GM04503 (cell line): ENCODE results near the gene GBP1.
"Not testable (repeated sequence)": the region's sequence is repeated elsewhere in the genome, so short reads cannot be mapped to it uniquely, and the experiment has no call there.

Experiments
- DNase-seq: peaks from one replicate; pipeline ENCODE4 v3.0.0-alpha.2; 2012; ENCODE audit warnings: low read depth

The GBP1 gene, protein sequence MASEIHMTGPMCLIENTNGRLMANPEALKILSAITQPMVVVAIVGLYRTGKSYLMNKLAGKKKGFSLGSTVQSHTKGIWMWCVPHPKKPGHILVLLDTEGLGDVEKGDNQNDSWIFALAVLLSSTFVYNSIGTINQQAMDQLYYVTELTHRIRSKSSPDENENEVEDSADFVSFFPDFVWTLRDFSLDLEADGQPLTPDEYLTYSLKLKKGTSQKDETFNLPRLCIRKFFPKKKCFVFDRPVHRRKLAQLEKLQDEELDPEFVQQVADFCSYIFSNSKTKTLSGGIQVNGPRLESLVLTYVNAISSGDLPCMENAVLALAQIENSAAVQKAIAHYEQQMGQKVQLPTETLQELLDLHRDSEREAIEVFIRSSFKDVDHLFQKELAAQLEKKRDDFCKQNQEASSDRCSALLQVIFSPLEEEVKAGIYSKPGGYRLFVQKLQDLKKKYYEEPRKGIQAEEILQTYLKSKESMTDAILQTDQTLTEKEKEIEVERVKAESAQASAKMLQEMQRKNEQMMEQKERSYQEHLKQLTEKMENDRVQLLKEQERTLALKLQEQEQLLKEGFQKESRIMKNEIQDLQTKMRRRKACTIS

DNA sequence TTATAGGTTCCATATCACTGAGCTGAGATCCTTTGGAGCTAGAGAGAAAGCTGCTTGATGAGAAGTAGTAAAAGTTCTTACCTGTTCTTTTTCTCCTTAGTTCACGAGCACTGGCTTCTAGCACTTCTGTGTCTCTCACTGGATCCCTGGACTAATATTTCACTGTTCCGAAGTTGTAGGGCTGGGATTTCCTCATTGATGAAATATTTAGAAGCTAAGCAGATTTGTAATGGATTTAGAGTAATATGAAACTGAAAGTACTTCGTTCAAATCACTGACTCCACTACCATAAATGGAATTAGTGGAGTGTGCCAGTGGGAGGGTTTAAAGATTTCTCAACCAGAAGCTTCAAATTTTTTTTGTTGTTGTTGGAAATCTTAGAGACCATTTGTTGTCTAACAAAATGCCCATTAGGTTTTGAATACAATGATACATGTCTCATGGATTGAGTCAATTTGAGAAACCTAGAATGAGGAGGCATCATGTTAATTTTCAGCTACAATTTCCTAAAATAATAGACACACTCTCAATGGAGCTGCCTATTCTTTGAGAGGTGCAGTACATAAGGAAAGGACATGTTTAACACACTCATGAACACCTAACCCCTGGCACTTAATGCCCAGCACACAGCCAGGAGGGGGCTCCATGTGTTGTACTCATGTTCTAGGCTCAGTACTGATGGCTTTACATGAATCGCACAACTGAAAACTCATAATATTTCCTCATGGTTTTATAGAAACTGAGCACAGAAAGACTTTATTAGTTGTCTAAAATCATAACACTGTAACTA lies at the start of gene GBP1:
TSS of gene GBP1 (minus strand) at position 130 of the 790 bp plus-strand sequence. CDS start 1,974 bp downstream, outside the sequence.
- DNase-seq: peak; percentile 77

DNA sequence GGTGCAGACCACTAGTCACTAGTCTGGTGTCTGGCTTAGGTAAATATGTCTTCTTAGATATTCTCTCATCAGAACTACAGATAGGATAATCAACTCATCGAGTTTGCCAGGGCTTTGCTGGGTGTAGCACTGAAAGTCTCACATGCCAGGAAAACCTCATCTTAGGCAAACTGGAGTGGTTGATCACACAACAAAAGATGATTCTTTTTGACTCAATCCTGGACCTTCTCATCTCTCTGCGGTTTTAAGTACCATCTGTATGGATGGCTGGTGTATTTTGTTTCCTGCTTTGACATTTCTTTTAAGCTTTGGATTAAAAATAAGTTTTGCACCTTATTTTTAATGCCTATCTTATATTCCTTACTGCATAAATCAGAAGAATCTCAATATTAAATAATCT lies 49.7 kb upstream of the GBP1 start:
- DNase-seq: no peak

DNA sequence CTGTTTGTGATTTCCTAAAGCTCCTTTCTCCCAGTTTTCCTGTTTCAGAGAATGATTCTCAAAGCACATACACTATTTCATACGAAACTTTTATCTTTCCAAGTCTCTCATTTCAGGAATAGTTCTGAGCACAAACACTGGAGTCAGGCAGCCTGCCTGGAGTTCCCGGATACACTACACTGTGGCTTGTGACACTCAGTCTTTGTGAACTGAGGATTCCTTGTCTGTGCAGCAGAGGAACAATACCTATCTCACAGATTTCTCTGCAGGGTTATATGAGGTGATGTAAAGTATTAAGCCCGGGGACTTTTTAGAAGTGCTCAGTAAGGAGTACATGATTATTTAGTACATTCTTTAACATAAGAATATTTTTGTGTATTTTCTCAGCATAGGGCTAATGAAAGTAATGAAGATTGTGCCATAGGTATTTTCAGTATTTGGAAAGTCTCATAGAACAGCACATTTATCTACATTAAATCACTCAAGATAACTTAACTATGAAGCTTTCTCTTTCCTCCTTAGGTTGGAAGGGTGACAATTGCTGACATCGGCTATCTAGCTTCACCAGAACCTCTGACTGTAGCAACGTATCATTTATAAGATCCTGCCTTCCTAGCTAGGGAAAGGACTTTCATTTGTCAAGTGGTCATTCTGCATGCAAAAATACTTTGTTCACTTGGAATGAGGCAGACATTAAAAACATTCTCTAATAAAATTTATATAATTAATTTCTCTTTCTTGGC lies 48.0 kb upstream of the GBP1 start:
- DNase-seq: no peak

DNA sequence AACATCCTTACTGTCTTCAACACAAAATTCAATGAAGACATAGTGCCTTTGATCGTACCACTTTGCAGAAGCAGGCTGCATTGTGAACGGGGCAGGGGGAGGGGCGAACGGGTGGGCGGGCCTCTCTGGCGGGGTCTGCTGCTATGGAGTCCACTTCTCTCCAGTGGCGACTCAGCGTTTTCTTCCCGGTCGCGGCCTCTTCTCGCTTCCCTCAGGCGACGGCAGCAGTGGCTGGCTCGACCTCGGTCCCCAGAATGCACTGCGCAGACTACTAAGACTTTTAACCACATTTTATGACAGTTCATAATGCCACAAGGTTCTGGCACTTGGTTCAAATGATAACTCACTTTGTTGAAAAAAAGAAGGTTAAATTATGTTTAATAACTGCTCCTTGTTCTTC lies 39.7 kb upstream of the GBP1 start:
- DNase-seq: no peak

DNA sequence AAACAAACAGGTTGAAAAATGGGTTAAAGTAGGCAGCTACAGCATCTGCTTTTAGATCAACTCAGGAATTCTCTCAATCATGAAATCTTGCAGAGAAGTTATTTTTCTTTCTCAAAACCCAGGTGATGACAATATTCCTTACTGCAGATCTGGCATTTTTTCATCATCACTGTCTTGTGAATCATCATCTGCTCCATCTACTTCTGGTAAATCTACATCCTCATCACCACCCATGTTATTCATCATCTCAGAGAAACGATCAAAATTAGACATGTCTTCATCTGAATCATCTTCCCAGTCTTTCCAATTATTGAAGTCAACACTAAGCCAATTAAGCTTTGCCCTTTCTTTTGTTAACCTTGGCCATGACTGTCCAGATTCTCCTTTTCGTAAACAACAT lies 39.1 kb upstream of the GBP1 start:
- DNase-seq: no peak

DNA sequence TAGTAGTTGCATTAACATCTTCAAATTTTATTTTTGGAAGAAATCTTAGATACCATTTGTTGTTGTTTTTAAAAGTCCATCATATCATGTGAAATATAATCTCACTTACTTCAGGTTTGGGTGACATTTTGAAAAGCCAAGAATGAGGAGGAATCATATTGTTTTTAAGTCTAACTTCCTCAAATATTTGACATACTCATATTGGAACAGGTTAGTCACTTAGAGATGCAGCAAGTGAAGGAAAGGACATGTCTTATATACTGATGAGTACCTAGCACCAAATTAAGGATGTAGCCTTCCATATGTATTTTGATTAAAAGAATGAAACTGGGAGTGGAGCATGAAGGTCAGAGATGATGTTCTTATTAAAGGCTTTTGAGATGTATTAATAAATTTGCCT lies 37.0 kb upstream of the GBP1 start:
- no peak for DNase-seq

DNA sequence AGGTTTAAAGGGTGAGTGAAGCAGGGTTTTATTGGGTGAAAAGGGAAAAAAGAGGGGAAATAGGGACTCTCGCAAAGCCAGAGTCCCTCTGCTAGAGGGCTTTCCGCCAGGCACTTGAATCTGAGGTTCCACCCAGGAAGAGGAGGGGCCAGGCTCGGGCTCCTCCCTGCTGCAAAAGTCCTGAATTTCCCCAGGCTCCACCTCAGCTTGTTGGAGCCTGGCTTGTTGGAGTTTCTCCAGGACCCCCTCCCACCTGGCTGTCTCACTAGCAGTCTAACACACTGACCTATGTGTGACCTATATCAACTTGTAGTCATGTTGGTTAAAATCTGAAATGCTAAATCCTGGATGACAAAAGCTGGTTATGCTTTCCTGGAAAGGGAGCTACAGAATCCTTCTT lies 35.4 kb upstream of the GBP1 start:
- no peak for DNase-seq

DNA sequence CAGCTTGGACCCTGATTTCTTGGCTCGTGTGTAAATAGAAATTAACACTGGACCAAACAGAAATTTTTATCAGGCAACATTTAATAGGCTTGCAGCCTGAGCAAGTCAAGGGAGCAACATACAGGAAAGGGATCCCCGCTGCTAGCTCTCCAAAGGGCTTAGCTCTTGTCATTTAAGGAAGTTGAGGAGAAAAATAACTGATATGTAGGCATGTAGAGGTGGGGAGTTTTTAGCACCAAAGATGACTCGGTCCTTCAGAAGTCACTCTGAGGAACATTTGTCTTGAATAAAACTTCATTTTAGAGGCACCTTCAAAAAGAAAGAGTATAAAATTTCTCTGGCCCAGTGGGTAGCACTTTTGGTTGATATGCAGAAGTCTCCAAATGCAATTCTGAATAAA lies 33.8 kb upstream of the GBP1 start:
- DNase-seq: no peak

DNA sequence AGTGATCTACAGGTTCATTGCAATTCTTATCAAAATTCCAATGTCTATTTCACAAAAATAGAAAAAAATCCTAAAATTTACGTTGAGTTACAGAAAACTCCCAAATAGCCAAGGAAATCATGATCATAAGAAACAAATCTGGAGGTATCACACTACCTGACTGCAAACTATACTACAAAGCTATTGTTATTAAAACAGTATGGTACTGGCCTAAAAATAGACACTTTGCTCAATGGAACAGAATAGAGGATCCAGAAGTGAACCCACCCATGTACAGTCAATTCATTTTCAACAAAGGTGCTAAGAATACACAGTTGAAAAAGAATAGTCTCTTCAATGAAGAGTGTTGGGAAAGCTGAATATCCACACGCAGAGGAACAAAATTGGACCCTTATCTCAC lies 30.7 kb upstream of the GBP1 start:
- no peak for DNase-seq

DNA sequence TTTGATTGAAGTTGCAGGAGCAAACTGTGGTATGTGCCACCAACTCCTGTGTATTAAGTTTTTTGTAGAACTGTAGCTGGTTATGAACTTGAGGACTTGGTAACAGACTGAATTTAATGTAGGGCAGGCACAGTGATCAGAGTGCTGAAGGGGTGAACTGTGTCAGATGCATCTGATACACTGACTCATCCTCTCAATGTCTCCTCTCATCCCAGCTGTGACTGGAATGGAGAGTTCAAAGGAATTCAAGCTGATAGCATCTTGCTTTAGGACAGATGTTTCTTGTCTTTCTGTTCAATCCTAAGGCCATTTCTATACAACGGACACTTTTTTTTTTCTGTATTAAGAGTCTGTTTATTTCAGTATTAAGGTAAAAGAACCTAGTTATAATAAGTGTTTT lies 25.0 kb upstream of the GBP1 start:
- DNase-seq: no peak

DNA sequence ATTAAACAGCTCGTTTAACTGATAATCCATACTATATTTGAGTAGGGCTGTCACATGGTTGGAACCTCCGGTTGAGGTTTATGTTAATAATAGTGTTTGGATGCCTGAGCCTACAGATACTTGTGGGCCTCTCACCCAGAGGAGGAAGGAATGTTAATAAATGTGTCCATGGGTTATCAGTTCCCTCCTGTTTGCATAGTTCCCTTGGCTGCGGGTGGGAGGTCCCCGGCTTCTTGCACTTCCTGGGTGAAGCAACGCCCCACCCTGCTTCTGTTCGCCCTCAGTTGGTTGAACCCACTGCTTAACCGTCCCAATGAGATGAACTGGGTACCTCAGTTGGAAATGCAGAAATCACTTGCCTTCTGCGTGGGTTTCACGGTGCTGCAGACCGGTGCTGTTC lies 23.6 kb upstream of the GBP1 start:
- DNase-seq: no peak

DNA sequence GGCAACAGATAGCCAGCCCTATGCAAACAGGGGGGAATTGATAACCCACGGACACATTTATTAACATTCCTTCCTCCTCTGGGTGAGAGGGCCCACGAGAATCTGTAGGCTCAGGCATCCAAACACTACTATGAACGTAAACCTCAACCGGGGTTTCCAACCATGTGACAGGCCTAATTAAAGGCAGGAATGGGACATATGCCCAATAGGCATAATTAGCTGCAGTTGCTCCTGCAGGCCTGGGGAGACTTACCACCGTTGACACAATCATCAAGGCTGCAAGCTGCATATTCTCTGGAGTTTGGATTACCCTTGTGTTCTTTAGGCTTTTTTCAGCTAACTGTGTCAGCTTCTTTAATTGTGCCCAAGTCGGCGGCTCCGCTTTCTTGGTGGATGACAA lies 22.2 kb upstream of the GBP1 start:
- DNase-seq: no peak

DNA sequence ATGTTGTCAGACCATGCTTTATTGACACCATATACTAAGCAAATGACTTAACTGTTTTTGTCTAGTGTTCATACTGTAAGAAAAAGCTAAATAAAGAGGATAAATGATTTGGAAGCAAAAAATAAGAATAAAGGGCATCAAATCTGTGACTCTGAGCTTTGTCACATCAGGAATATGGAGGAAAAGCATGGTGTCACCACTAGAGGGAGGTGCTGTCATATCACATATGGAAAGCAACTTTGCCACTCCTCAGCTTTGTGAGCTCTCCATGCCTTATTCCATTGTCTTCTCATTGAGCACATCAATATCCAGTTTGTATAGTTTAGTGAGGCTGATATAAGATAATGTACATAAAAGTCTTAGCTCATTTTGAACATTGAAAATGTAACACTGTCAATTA lies 20.8 kb upstream of the GBP1 start:
- DNase-seq: no peak

DNA sequence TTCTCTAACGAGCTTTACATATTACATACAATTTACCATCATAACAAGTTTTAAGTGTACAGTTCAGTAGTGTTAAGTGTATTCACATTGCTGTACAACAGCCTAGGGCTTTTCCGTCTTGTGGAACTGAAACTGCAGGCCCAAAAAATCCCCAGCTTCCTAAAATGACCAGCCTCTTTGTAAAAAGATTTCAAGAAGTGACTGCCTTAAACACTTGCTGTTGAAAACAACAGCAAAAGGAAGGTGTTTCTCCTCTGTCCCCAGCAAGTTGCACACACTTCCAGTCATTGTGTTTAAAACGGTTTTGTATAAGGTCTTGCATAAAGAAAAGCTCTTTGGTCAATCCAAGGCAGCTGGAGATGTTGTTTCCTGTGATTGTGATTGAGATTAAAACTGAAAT lies 16.0 kb upstream of the GBP1 start:
- no peak for DNase-seq

DNA sequence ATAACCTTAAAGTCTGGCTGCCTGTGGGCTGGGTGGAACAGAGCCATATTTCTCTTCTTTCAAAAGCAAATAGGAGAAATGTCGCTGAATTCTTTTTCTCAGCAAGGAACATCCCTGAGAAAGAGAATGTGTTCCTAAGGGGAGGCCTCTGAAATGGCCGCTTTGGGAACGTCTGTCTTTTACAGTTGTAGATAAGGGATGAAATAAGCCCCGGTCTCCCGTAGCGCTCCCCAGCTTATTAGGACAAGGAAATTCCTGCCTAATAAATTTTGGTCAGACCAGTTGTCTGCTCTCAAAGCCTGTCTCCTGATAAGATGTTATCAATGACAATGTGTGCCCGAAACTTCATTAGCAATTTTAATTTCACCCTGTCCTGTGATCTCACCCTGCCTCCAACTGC lies 15.1 kb upstream of the GBP1 start:
- not testable (repeated sequence) for DNase-seq

DNA sequence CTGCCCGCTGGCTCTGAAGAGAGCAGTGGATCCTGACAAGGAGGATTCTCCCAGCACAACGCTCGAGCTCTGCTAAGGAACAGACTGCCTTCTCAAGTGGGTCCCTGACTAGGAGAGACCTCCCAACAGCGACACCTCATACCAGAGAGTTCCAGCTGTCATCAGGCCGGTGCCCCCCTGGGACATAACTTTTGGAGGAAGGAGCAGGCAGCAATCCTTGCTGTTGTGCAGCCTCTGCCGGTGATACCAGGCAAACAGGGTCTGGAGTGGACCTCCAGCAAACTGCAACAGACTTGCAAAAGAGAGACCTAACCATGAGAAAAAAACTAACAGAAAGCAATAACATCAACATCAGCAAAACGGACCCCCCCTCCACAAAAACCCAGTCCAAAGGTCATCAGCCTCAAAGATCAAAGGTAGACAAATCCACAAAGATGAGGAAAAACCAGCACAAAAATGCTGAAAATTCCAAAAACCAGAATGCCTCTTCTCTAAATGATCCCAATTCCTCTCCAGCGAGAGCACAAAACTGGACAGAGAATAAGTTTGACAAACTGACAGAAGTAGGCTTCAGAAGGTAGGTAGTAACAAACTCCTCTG lies 7.6 kb upstream of the GBP1 start:
- not testable (repeated sequence) for DNase-seq

DNA sequence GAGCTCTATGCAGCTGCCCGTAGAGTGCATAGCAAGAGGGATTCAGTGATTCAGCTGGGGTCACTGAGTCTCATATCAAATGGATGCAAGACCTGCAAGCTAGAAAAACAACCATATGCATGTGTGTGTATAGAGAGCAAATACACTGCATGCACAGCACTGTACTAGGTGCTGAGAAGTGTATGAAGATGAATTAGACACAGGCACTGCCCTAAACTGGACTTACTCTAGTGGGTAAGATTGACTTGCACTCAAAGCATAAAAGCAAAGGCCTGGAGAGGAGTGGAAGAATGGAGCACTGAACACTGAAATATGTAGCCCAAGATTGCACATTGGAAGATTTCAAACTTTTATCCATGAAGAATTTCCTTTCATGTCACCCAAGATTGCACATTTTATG lies 5.5 kb upstream of the GBP1 start:
- DNase-seq: no peak

DNA sequence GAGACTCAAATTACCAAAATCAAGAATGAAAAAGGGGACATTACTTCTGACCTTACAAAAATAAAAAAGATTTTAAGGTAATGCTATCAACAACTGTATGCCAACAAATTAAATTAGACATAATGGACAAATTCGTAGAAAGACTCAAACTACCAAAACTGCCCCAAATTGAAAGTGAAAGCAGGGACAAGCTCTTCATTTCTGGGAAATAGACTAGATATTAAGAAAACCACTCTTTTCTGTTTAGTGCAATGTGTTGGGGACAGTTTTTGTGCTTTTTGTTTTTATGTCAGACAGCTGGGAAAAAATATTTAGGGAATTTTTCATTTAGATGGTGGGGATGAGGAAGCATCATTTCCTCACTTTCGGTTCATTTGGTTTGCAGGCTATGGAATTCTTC lies 4.9 kb upstream of the GBP1 start:
- DNase-seq: no peak

DNA sequence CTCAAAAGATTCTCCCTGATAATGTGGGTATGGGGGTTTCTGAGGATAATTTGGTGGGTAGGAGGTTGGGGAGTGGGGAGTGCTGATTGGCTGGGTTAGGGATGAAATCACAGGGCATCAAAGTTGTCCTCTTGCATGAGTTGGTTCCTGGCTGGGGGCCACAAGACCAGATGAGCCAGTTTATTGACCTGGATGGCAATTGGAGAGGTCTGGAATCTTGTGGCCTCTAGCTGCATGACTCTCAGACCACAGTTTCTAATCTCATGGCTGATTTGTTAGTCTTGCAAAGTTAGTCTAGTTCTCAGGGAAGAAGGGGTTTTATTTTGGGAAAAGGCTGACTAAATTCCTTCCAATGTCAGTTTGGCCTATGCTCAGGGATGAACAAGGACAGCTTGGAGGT lies 3.3 kb upstream of the GBP1 start:
- DNase-seq: peak; percentile 73

DNA sequence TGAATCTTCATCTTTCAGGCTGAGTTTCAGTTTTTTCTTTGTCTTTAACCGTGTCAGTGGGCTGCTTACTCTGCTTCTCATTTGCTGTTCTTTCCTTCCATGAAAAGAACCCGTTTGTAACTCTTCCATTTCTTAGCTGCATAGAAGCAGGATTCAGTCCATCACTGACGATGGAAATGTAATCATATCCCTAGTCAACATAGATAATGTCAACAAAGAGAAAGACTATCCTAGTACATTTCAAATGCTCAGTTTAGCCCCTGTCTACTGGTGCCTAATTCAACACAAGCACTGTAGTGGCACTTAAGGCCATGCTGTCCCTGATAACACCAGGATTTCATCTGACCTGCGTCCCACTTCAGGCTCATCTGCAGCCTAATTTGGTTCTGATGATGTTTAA lies 376 bp downstream of the GBP1 start:
- no peak for DNase-seq

DNA sequence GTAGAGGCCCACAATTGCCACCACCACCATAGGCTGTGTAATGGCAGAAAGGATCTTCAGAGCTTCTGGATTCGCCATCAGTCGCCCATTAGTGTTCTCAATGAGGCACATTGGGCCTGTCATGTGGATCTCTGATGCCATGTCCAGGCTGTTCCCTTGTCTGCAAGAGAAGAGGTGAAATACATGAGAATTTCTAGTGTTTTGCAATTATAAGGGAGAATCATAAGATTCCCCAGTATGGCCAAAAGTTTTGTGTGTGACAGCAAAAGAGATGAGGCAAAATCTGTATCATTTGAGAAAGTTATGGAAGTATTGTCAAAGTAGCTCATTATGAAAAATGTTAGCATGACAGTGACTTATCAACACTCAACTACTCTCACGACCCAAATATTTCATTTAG lies 1.9 kb downstream of the GBP1 start:
- DNase-seq: no peak

DNA sequence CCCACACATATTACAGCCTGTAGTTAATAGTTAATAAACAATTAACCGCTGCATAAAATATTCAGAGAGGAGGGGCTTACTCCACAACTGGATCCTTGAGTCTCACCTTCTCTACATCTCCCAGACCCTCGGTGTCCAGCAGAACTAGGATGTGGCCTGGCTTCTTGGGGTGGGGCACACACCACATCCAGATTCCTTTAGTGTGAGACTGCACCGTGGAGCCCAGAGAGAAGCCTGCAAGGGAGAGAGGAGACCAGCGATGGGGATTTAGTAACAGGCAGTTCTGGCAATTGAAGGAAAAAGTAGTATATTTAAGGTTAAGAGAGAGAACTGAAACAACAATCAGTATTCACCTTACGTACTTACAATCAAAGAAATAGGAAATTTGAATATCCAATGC lies 4.9 kb downstream of the GBP1 start:
- DNase-seq: no peak
